Measurements from ENCODE around the gene DSCAM. TPM values are rescaled to one million over a fixed set of nuclear protein-coding genes. Genes with fewer than 3 reads are reported as not detected.

DSCAM gene
- total RNA-seq, 3 donors from 2014 or later (not counting 1 experiment from before 2014, with no cell fraction given) = not detected

GRCh38 chr21:39984286-39984991 is 862.5 kb downstream of the DSCAM start:
- no peak overlapping the region for H3K4me3 ChIP-seq (ENCODE audit: low read length)
- intact Hi-C loops (cut with micrococcal nuclease) = no loop called here
- H3K9me3 ChIP-seq (ENCODE audit: control insufficient read depth, insufficient read depth, low read length) = no peaks in the 10 kb centered on the region
- no peaks in the 10 kb centered on the region for H3K4me1 ChIP-seq (ENCODE audit: control insufficient read depth, insufficient read depth, low read length)
- DNase-seq (no peak), ATAC-seq (no peak)
- no peak overlapping the region for H3K4me3 Mint-ChIP-seq
- TF ChIP-seq, protein P1, sequence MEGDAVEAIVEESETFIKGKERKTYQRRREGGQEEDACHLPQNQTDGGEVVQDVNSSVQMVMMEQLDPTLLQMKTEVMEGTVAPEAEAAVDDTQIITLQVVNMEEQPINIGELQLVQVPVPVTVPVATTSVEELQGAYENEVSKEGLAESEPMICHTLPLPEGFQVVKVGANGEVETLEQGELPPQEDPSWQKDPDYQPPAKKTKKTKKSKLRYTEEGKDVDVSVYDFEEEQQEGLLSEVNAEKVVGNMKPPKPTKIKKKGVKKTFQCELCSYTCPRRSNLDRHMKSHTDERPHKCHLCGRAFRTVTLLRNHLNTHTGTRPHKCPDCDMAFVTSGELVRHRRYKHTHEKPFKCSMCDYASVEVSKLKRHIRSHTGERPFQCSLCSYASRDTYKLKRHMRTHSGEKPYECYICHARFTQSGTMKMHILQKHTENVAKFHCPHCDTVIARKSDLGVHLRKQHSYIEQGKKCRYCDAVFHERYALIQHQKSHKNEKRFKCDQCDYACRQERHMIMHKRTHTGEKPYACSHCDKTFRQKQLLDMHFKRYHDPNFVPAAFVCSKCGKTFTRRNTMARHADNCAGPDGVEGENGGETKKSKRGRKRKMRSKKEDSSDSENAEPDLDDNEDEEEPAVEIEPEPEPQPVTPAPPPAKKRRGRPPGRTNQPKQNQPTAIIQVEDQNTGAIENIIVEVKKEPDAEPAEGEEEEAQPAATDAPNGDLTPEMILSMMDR (IDR thresholded peaks at IDR 0.05) = no peak
- WGBS (ENCODE audit: insufficient coverage) = 93% methylated on average over 18 of the region's 19 CpGs
- H3K27ac ChIP-seq (ENCODE audit: low read length) = no peak overlapping the region
- no peak overlapping the region for H3K27ac Mint-ChIP-seq
- no peaks in the 10 kb centered on the region for H3K27me3 Mint-ChIP-seq (ENCODE audit: low read depth in 2 of 2)
- no peaks in the 10 kb centered on the region for H3K9me3 Mint-ChIP-seq
- no peaks in the 10 kb centered on the region for H3K4me1 Mint-ChIP-seq
- no peaks in the 10 kb centered on the region for H3K36me3 Mint-ChIP-seq
- H3K36me3 ChIP-seq (ENCODE audit: control insufficient read depth, insufficient read depth, low read length) = no peaks in the 10 kb centered on the region
- H3K27me3 ChIP-seq (ENCODE audit: control insufficient read depth, insufficient read depth, low read length) = no peaks in the 10 kb centered on the region

- Mint-ChIP-seq H3K27ac (no peak overlapping the region), H3K9me3 (no peaks in the 10 kb centered on the region), H3K4me1 (no peaks in the 10 kb centered on the region), H3K36me3 (no peaks in the 10 kb centered on the region), H3K27me3 (ENCODE audit: low read depth in 2 of 2) (no peaks in the 10 kb centered on the region), H3K4me3 (no peak overlapping the region)
- H3K27ac ChIP-seq (ENCODE audit: low read length) = no peak overlapping the region
- no peak for DNase-seq
- intact Hi-C loops (cut with micrococcal nuclease) = no loop called here
- no peaks in the 10 kb centered on the region for H3K4me1 ChIP-seq (ENCODE audit: control insufficient read depth, insufficient read depth, low read length)
- WGBS (ENCODE audit: insufficient coverage) = 69% methylated on average over 5 of the region's 6 CpGs
- H3K4me3 ChIP-seq (ENCODE audit: low read length) = no peak overlapping the region
- TF ChIP-seq, protein P1 (IDR thresholded peaks at IDR 0.05) = no peak
- H3K36me3 ChIP-seq (ENCODE audit: control insufficient read depth, insufficient read depth, low read length) = no peaks in the 10 kb centered on the region
- ATAC-seq = no peak
- H3K9me3 ChIP-seq (ENCODE audit: control insufficient read depth, insufficient read depth, low read length) = no peaks in the 10 kb centered on the region
- H3K27me3 ChIP-seq (ENCODE audit: control insufficient read depth, insufficient read depth, low read length) = no peaks in the 10 kb centered on the region
Measured at GRCh38 chr21:39980241-39980820, 866.6 kb downstream of the DSCAM start.

DNA sequence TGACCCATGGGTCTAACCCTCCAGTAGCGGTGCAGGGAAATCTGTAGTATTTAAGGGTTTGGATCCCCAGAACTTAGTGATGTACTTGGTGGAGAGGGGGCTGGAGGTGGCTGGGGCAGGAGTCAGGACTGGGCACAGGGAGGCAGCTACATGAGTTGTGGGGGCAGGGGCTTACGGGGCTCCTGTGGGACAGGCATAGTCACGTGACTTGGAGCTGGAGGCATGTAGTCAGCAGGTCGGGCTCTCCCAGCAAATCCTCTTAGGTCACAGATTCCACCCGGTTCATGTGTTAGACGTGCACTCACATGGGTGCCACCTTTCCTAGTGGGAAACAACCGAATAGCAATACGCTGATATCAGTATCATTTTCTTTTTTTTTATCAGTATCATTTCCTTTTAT is 867.6 kb downstream of the DSCAM start:
- intact Hi-C loops (cut with micrococcal nuclease) = no loop called here

More for the DNA sequence above, 867.6 kb downstream of the DSCAM start:
- Mint-ChIP-seq H3K4me1 (no peaks in the 10 kb centered on the region), H3K4me3 (no peak overlapping the region), H3K9me3 (no peaks in the 10 kb centered on the region), H3K27ac (no peak overlapping the region), H3K27me3 (ENCODE audit: low read depth in 2 of 2) (no peaks in the 10 kb centered on the region), H3K36me3 (no peaks in the 10 kb centered on the region)
- Histone ChIP-seq H3K4me1 (ENCODE audit: control insufficient read depth, insufficient read depth, low read length) (no peaks in the 10 kb centered on the region), H3K9me3 (ENCODE audit: control insufficient read depth, insufficient read depth, low read length) (no peaks in the 10 kb centered on the region), H3K27me3 (ENCODE audit: control insufficient read depth, insufficient read depth, low read length) (no peaks in the 10 kb centered on the region), H3K27ac (ENCODE audit: low read length) (no peak overlapping the region), H3K4me3 (ENCODE audit: low read length) (no peak overlapping the region), H3K36me3 (ENCODE audit: control insufficient read depth, insufficient read depth, low read length) (no peaks in the 10 kb centered on the region)
- TF ChIP-seq, protein P1 (IDR thresholded peaks at IDR 0.05) = no peak
- ATAC-seq = no peak
- WGBS (ENCODE audit: insufficient coverage) = 84% methylated on average over 8 of the region's 8 CpGs
- DNase-seq = no peak

Data from natural killer cell (primary cell).